ENCODE measurements around the gene OR10A5. TPM values are rescaled to one million over a fixed set of nuclear protein-coding genes. Genes with fewer than 3 reads are reported as not detected.

The OR10A5 gene
- total and polyA plus RNA-seq, 2 donors from 2014 or later, result not detected

DNA sequence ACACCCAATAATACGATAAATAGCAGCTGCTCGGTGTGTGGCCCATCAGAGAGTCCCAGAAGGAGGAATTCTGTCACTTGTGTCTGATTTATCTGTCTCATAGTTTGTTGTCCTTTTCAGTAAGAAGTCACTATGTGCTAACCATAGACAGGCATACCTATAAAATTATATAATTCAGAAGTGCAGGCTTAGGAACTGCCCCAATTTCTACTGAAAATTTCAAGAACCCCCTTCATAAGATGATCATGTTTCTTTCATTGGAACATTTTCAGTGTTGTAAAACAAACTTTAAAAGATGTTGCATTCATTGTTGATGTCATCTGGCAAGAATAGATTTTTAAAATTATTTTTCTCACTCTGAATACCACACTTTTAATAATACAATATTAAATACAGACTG, 46.9 kb downstream of the OR10A5 start, which contains the start of gene OR2D2:
OR2D2 (minus strand) TSS at position 101 of the 400 bp plus-strand sequence; CDS start at position 101, 0 bp downstream.
- no peak within 1 kb of the TSS for H3K27ac ChIP-seq (ENCODE audit: low read depth in 2 of 2, low read length in 2 of 2)
- no peaks in the 10 kb centered on the region for H3K27me3 ChIP-seq (ENCODE audit: control insufficient read depth, insufficient read depth, low read length)
- TF ChIP-seq, protein P1, sequence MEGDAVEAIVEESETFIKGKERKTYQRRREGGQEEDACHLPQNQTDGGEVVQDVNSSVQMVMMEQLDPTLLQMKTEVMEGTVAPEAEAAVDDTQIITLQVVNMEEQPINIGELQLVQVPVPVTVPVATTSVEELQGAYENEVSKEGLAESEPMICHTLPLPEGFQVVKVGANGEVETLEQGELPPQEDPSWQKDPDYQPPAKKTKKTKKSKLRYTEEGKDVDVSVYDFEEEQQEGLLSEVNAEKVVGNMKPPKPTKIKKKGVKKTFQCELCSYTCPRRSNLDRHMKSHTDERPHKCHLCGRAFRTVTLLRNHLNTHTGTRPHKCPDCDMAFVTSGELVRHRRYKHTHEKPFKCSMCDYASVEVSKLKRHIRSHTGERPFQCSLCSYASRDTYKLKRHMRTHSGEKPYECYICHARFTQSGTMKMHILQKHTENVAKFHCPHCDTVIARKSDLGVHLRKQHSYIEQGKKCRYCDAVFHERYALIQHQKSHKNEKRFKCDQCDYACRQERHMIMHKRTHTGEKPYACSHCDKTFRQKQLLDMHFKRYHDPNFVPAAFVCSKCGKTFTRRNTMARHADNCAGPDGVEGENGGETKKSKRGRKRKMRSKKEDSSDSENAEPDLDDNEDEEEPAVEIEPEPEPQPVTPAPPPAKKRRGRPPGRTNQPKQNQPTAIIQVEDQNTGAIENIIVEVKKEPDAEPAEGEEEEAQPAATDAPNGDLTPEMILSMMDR (IDR thresholded peaks at IDR 0.05; ENCODE audit: borderline replicate concordance, extremely low read depth, insufficient read depth), result no peak
- DNase-seq (no peak), FAIRE-seq (no peak)
- no peaks in the 10 kb centered on the region for H3K4me1 ChIP-seq (ENCODE audit: control insufficient read depth in 2 of 3, insufficient read depth in 2 of 3, low read depth in 1 of 3, low read length in 3 of 3)
- no peaks in the 10 kb centered on the region for H3K36me3 ChIP-seq (ENCODE audit: control insufficient read depth in 2 of 3, insufficient read depth in 3 of 3, low read length in 3 of 3)
- intact Hi-C loops (cut with DNase I), result no loop called here
- peaks cover 0 to 1% (median 0%) of the 10 kb centered on the region in 3 donors for H3K9me3 ChIP-seq (ENCODE audit: control insufficient read depth in 2 of 3, insufficient read depth in 1 of 3, low read length in 3 of 3)
- no peak within 1 kb of the TSS for H3K4me3 ChIP-seq (ENCODE audit: low read length in 3 of 3)
- no peak within 1 kb of the TSS for H3K9ac ChIP-seq (ENCODE audit: low read length in 3 of 3)

DNA sequence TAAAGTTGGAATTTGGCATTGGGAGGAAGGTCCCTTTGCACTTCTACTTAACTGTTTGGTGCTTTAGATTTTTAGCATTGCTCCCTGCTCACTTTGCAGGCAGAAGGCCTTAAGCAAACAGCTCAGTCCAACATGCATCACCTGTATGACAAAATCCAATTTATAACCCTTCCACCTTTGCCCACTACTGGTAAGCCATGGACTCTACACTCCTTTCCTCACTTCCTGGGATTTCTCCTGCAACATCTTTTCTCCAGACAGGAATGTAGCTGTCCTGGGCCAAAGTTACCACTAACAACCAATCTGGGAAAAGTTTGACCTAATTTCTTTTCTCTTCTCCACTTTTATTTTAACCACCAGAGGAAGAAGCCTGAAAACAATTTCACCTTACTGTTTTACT, 48.6 kb downstream of the OR10A5 start:
- Histone ChIP-seq H3K36me3 (ENCODE audit: control insufficient read depth in 2 of 3, insufficient read depth in 3 of 3, low read length in 3 of 3) (no peaks in the 10 kb centered on the region), H3K27ac (ENCODE audit: low read depth in 2 of 2, low read length in 2 of 2) (no peak overlapping the region), H3K4me1 (ENCODE audit: control insufficient read depth in 2 of 3, insufficient read depth in 2 of 3, low read depth in 1 of 3, low read length in 3 of 3) (no peaks in the 10 kb centered on the region), H3K9ac (ENCODE audit: low read length in 3 of 3) (no peak overlapping the region), H3K27me3 (ENCODE audit: control insufficient read depth, insufficient read depth, low read length) (no peaks in the 10 kb centered on the region), H3K9me3 (ENCODE audit: control insufficient read depth in 2 of 3, insufficient read depth in 1 of 3, low read length in 3 of 3) (no peaks in the 10 kb centered on the region), H3K4me3 (ENCODE audit: low read length in 3 of 3) (no peak overlapping the region)
- FAIRE-seq, result no peak
- intact Hi-C loops (cut with DNase I), result no loop called here
- DNase-seq, result no peak
- TF ChIP-seq, protein P1 (IDR thresholded peaks at IDR 0.05; ENCODE audit: borderline replicate concordance, extremely low read depth, insufficient read depth), result no peak

DNA sequence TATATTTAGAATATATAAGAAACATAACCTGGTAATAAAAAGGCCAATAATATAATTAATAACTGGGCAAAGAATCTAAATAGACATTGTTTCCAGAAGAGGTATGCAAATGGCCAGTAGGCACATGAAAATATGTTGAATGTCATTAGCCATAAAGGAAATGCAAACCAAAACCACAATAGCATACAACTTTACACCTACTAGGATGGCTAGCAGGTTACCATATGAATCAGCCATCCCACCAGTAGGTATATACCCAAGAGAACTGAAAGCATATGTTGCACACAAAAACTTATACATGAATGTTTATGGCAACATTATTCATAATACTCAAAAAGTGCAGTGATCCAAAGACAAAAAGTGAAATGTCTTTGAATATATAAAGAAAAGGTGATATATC, 49.5 kb downstream of the OR10A5 start:
- H3K27me3 ChIP-seq (ENCODE audit: control insufficient read depth, insufficient read depth, low read length), result no peaks in the 10 kb centered on the region
- FAIRE-seq, result no peak

More for the DNA sequence above, 49.5 kb downstream of the OR10A5 start:
- H3K4me1 ChIP-seq (ENCODE audit: control insufficient read depth in 2 of 3, insufficient read depth in 2 of 3, low read depth in 1 of 3, low read length in 3 of 3), result no peaks in the 10 kb centered on the region
- no peak overlapping the region for H3K9ac ChIP-seq (ENCODE audit: low read length in 3 of 3)
- intact Hi-C loops (cut with DNase I), result no loop called here
- DNase-seq, result no peak
- H3K9me3 ChIP-seq (ENCODE audit: control insufficient read depth in 2 of 3, insufficient read depth in 1 of 3, low read length in 3 of 3), result no peaks in the 10 kb centered on the region
- no peak overlapping the region for H3K27ac ChIP-seq (ENCODE audit: low read depth in 2 of 2, low read length in 2 of 2)
- TF ChIP-seq, protein P1 (IDR thresholded peaks at IDR 0.05; ENCODE audit: borderline replicate concordance, extremely low read depth, insufficient read depth), result no peak
- H3K36me3 ChIP-seq (ENCODE audit: control insufficient read depth in 2 of 3, insufficient read depth in 3 of 3, low read length in 3 of 3), result no peaks in the 10 kb centered on the region
- no peak overlapping the region for H3K4me3 ChIP-seq (ENCODE audit: low read length in 3 of 3)

Other genes starting within 250 kb of the OR10A5 start
- 23.4 TPM for gene RRP8, start 242.1 kb upstream of the OR10A5 start, total RNA-seq
- 29.8 TPM for gene RRP8, start 242.1 kb upstream of the OR10A5 start, polyA plus RNA-seq (ENCODE audit: insufficient read depth, low read depth, low replicate concordance)
- 170 TPM for gene ILK, start 241.9 kb upstream of the OR10A5 start, total RNA-seq
- 149 TPM for gene ILK, start 241.9 kb upstream of the OR10A5 start, polyA plus RNA-seq (ENCODE audit: insufficient read depth, low read depth, low replicate concordance)
- 136 TPM for gene TAF10, start 233.5 kb upstream of the OR10A5 start, total RNA-seq
- gene TAF10, start 233.5 kb upstream of the OR10A5 start, polyA plus RNA-seq (ENCODE audit: insufficient read depth, low read depth, low replicate concordance), result 250 TPM
- gene TPP1, start 226.3 kb upstream of the OR10A5 start, total RNA-seq, result 84.2 TPM
- gene TPP1, start 226.3 kb upstream of the OR10A5 start, polyA plus RNA-seq (ENCODE audit: insufficient read depth, low read depth, low replicate concordance), result 115 TPM
- 17.0 TPM for gene DCHS1, start 189.9 kb upstream of the OR10A5 start, total RNA-seq
- gene DCHS1, start 189.9 kb upstream of the OR10A5 start, polyA plus RNA-seq (ENCODE audit: insufficient read depth, low read depth, low replicate concordance), result 2.4 TPM
- gene MRPL17, start 162.3 kb upstream of the OR10A5 start, total RNA-seq, result 44.0 TPM
- gene MRPL17, start 162.3 kb upstream of the OR10A5 start, polyA plus RNA-seq (ENCODE audit: insufficient read depth, low read depth, low replicate concordance), result 121 TPM
- gene OR2AG2, start 73.7 kb upstream of the OR10A5 start, total RNA-seq, result 0.19 TPM
- gene OR2AG2, start 73.7 kb upstream of the OR10A5 start, polyA plus RNA-seq (ENCODE audit: insufficient read depth, low read depth, low replicate concordance), result not detected
- gene OR2AG1, start 62.7 kb upstream of the OR10A5 start, total RNA-seq, result not detected
- gene OR2AG1, start 62.7 kb upstream of the OR10A5 start, polyA plus RNA-seq (ENCODE audit: insufficient read depth, low read depth, low replicate concordance), result not detected
- gene OR6A2, start 46.0 kb upstream of the OR10A5 start, total RNA-seq, result 0.25 TPM
- gene OR6A2, start 46.0 kb upstream of the OR10A5 start, polyA plus RNA-seq (ENCODE audit: insufficient read depth, low read depth, low replicate concordance), result not detected
- gene OR10A2, start 17.4 kb downstream of the OR10A5 start, total RNA-seq, result not detected
- not detected for gene OR10A2, start 17.4 kb downstream of the OR10A5 start, polyA plus RNA-seq (ENCODE audit: insufficient read depth, low read depth, low replicate concordance)
- not detected for gene OR10A4, start 30.9 kb downstream of the OR10A5 start, total RNA-seq
- not detected for gene OR10A4, start 30.9 kb downstream of the OR10A5 start, polyA plus RNA-seq (ENCODE audit: insufficient read depth, low read depth, low replicate concordance)
- 0.60 TPM for gene OR2D2, start 46.8 kb downstream of the OR10A5 start, total RNA-seq
- gene OR2D2, start 46.8 kb downstream of the OR10A5 start, polyA plus RNA-seq (ENCODE audit: insufficient read depth, low read depth, low replicate concordance), result not detected
- gene OR2D3, start 75.3 kb downstream of the OR10A5 start, total RNA-seq, result not detected
- not detected for gene OR2D3, start 75.3 kb downstream of the OR10A5 start, polyA plus RNA-seq (ENCODE audit: insufficient read depth, low read depth, low replicate concordance)
- gene ZNF215, start 80.7 kb downstream of the OR10A5 start, total RNA-seq, result 6.4 TPM
- gene ZNF215, start 80.7 kb downstream of the OR10A5 start, polyA plus RNA-seq (ENCODE audit: insufficient read depth, low read depth, low replicate concordance), result 0.56 TPM
- gene ZNF214, start 174.7 kb downstream of the OR10A5 start, total RNA-seq, result 5.9 TPM
- gene ZNF214, start 174.7 kb downstream of the OR10A5 start, polyA plus RNA-seq (ENCODE audit: insufficient read depth, low read depth, low replicate concordance), result 3.2 TPM
- 0.47 TPM for gene NLRP14, start 174.8 kb downstream of the OR10A5 start, total RNA-seq
- 0.28 TPM for gene NLRP14, start 174.8 kb downstream of the OR10A5 start, polyA plus RNA-seq (ENCODE audit: insufficient read depth, low read depth, low replicate concordance)
- gene RBMXL2, start 243.3 kb downstream of the OR10A5 start, total RNA-seq, result 0.13 TPM
- gene RBMXL2, start 243.3 kb downstream of the OR10A5 start, polyA plus RNA-seq (ENCODE audit: insufficient read depth, low read depth, low replicate concordance), result not detected